ENCODE data around the gene CDK1.
"Not testable (repeated sequence)": the region's sequence is repeated elsewhere in the genome, so short reads cannot be mapped to it uniquely, and the experiment has no call there.

Gene CDK1

GRCh38 chr10:60834401-60834800, 56.1 kb downstream of the CDK1 start:
- no peak for TF ChIP-seq CTCF (IDR thresholded peaks at IDR 0.05; ENCODE audit: extremely low read depth, missing control alignments)

DNA sequence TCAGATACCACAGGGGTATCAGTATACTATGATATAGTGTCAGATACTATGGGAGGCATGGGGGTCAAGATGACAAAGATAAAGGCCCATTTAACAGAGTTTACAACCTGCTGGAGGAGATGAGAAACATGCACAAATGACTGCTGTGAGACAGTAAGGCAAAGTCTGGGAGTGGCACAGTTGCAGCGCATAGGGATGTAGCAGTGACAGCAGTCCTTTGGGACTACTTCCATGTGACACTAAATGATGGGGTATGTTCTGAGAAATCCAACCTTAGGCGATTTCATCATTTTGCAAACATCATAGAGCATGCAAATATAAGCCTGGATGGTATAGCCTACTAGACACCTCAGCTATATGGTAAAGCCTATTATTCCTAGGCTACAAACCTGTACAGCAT, 56.8 kb downstream of the CDK1 start:
- no peak for TF ChIP-seq CTCF (IDR thresholded peaks at IDR 0.05; ENCODE audit: extremely low read depth, missing control alignments)
- DNase-seq (ENCODE audit: low spot score) = no peak

More at GRCh38 chr10:60834401-60834800, 56.1 kb downstream of the CDK1 start:
- DNase-seq (ENCODE audit: low spot score) = no peak

DNA sequence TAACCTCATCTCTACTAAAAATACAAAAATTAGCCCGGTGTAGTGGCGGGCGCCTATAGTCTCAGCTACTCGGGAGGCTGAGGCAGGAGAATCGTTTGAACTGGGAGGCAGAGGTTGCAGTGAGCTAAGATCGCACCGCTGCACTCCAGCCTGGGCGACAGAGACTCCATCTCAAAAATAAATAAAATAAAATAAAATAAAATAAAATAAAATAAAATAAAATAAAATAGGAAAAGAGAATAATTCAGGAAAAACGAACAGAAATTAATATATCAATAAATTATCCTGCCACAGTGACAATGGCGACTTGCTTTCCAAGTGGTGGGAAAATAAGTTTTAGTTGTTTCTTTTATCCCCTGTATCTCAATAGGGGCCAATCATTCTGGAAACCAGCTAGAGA, 62.9 kb downstream of the CDK1 start:
- DNase-seq (ENCODE audit: low spot score) = not testable (repeated sequence)

DNA sequence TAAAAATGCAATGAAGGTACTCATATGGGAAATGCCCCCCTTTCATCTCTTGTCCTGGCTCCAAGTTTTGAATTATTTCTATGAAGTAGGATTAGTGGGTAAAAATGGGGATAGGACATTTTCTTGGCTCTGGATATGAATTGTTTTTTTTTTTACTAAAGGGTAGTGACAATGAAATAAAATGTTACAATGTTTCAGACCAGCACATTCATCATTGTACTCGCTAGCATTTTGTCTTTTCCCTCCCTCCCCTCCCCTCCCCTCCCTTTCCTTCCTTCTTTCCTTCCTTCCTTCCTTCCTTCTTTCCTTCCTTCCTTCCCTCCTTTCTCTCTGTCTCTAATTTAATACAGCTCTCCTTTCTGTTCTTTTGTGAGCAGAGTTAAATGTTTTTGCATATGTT, 64.4 kb downstream of the CDK1 start:
- no peak for DNase-seq (ENCODE audit: low spot score)
- TF ChIP-seq CTCF (IDR thresholded peaks at IDR 0.05; ENCODE audit: extremely low read depth, missing control alignments) = no peak

All from GM20000 (cell line).